Neuron (in vitro differentiated cells): ENCODE results near the gene VPS8.

ENCODE experiments used
- H2AFZ ChIP-seq: one replicate; pipeline ENCODE4 v1.6.1; 2013; ENCODE audit warnings: low read depth, mild to moderate bottlenecking, inconsistent platforms, low read length, moderate library complexity
- H3K27me3 ChIP-seq: one replicate; pipeline ENCODE4 v1.6.1; 2013; ENCODE audit warnings: low read length; ENCODE audit not compliant: insufficient read depth
- H3K36me3 ChIP-seq: one replicate; pipeline ENCODE4 v1.6.1; 2013; ENCODE audit warnings: low read length; ENCODE audit not compliant: insufficient read depth
- H3K4me1 ChIP-seq: one replicate; pipeline ENCODE4 v1.6.1; 2013; ENCODE audit warnings: low read length; ENCODE audit not compliant: insufficient read depth
- H3K4me3 ChIP-seq: 2 replicates; pipeline ENCODE4 v1.5.1; 2013; ENCODE audit warnings: mild to moderate bottlenecking, low read length, moderate library complexity
- H3K9me3 ChIP-seq: one replicate; pipeline ENCODE4 v1.6.1; 2013; ENCODE audit warnings: low read length

Gene VPS8

GRCh38 chr3:185075547-185075946 lies 263.6 kb downstream of the VPS8 start:
- H3K4me1 ChIP-seq = no peaks in the 10 kb centered on the region
- no peaks in the 10 kb centered on the region for H3K27me3 ChIP-seq
- no peaks in the 10 kb centered on the region for H3K36me3 ChIP-seq
- no peak overlapping the region for H3K4me3 ChIP-seq
- H2AFZ ChIP-seq = no peak overlapping the region
- H3K9me3 ChIP-seq = no peaks in the 10 kb centered on the region

GRCh38 chr3:185076219-185076618 lies 264.3 kb downstream of the VPS8 start:
- no peaks in the 10 kb centered on the region for H3K27me3 ChIP-seq
- no peaks in the 10 kb centered on the region for H3K4me1 ChIP-seq
- no peak overlapping the region for H3K4me3 ChIP-seq
- no peaks in the 10 kb centered on the region for H3K36me3 ChIP-seq
- no peaks in the 10 kb centered on the region for H3K9me3 ChIP-seq
- H2AFZ ChIP-seq = no peak overlapping the region

GRCh38 chr3:185079625-185080024 lies 267.7 kb downstream of the VPS8 start:
- H2AFZ ChIP-seq = no peak overlapping the region
- H3K4me1 ChIP-seq = no peaks in the 10 kb centered on the region
- H3K9me3 ChIP-seq = no peaks in the 10 kb centered on the region
- no peaks in the 10 kb centered on the region for H3K36me3 ChIP-seq
- no peak overlapping the region for H3K4me3 ChIP-seq
- H3K27me3 ChIP-seq = no peaks in the 10 kb centered on the region

- no peak overlapping the region for H2AFZ ChIP-seq
- no peaks in the 10 kb centered on the region for H3K4me1 ChIP-seq
- H3K9me3 ChIP-seq = no peaks in the 10 kb centered on the region
- H3K4me3 ChIP-seq = no peak overlapping the region
- no peaks in the 10 kb centered on the region for H3K36me3 ChIP-seq
- H3K27me3 ChIP-seq = no peaks in the 10 kb centered on the region
These were observed 269.6 kb downstream of the VPS8 start for GRCh38 chr3:185081521-185081920.

GRCh38 chr3:185082149-185082548 lies 270.2 kb downstream of the VPS8 start:
- H3K4me3 ChIP-seq = no peak overlapping the region
- no peaks in the 10 kb centered on the region for H3K9me3 ChIP-seq
- H2AFZ ChIP-seq = no peak overlapping the region

GRCh38 chr3:185082829-185083228 lies 270.9 kb downstream of the VPS8 start:
- no peaks in the 10 kb centered on the region for H3K9me3 ChIP-seq
- H3K4me3 ChIP-seq = no peak overlapping the region
- no peaks in the 10 kb centered on the region for H3K27me3 ChIP-seq

More at GRCh38 chr3:185082149-185082548, 270.2 kb downstream of the VPS8 start:
- Histone ChIP-seq H3K36me3 (no peaks in the 10 kb centered on the region), H3K27me3 (no peaks in the 10 kb centered on the region), H3K4me1 (no peaks in the 10 kb centered on the region)

GRCh38 chr3:185084402-185084801 lies 272.4 kb downstream of the VPS8 start:
- Histone ChIP-seq H2AFZ (no peak overlapping the region), H3K4me1 (no peaks in the 10 kb centered on the region), H3K4me3 (no peak overlapping the region), H3K36me3 (no peaks in the 10 kb centered on the region), H3K27me3 (no peaks in the 10 kb centered on the region), H3K9me3 (no peaks in the 10 kb centered on the region)

More at GRCh38 chr3:185082829-185083228, 270.9 kb downstream of the VPS8 start:
- Histone ChIP-seq H2AFZ (no peak overlapping the region), H3K36me3 (no peaks in the 10 kb centered on the region), H3K4me1 (no peaks in the 10 kb centered on the region)

GRCh38 chr3:185084901-185085300 lies 272.9 kb downstream of the VPS8 start:
- H3K27me3 ChIP-seq = no peaks in the 10 kb centered on the region
- no peak overlapping the region for H2AFZ ChIP-seq
- H3K9me3 ChIP-seq = no peaks in the 10 kb centered on the region
- no peak overlapping the region for H3K4me3 ChIP-seq
- H3K36me3 ChIP-seq = no peaks in the 10 kb centered on the region
- H3K4me1 ChIP-seq = no peaks in the 10 kb centered on the region

GRCh38 chr3:185087419-185087818 lies 275.5 kb downstream of the VPS8 start:
- H3K4me3 ChIP-seq = no peak overlapping the region
- no peak overlapping the region for H2AFZ ChIP-seq
- H3K27me3 ChIP-seq = no peaks in the 10 kb centered on the region
- no peaks in the 10 kb centered on the region for H3K4me1 ChIP-seq
- H3K36me3 ChIP-seq = no peaks in the 10 kb centered on the region
- no peaks in the 10 kb centered on the region for H3K9me3 ChIP-seq

GRCh38 chr3:185089343-185089742 lies 277.4 kb downstream of the VPS8 start:
- Histone ChIP-seq H3K36me3 (no peaks in the 10 kb centered on the region), H3K9me3 (no peaks in the 10 kb centered on the region), H3K4me1 (no peaks in the 10 kb centered on the region), H2AFZ (no peak overlapping the region), H3K4me3 (no peak overlapping the region), H3K27me3 (no peaks in the 10 kb centered on the region)

GRCh38 chr3:185089751-185090150 lies 277.8 kb downstream of the VPS8 start:
- Histone ChIP-seq H3K4me3 (no peak overlapping the region), H2AFZ (no peak overlapping the region), H3K4me1 (no peaks in the 10 kb centered on the region), H3K27me3 (no peaks in the 10 kb centered on the region), H3K36me3 (no peaks in the 10 kb centered on the region), H3K9me3 (no peaks in the 10 kb centered on the region)

- Histone ChIP-seq H3K4me1 (no peaks in the 10 kb centered on the region), H3K4me3 (no peak overlapping the region), H3K9me3 (no peaks in the 10 kb centered on the region)
These were observed 278.8 kb downstream of the VPS8 start for GRCh38 chr3:185090811-185091210.

GRCh38 chr3:185093116-185093515 lies 281.1 kb downstream of the VPS8 start:
- no peaks in the 10 kb centered on the region for H3K27me3 ChIP-seq
- no peaks in the 10 kb centered on the region for H3K9me3 ChIP-seq
- H3K36me3 ChIP-seq = no peaks in the 10 kb centered on the region
- H2AFZ ChIP-seq = no peak overlapping the region
- no peaks in the 10 kb centered on the region for H3K4me1 ChIP-seq
- H3K4me3 ChIP-seq = no peak overlapping the region

More at GRCh38 chr3:185090811-185091210, 278.8 kb downstream of the VPS8 start:
- no peaks in the 10 kb centered on the region for H3K27me3 ChIP-seq
- no peak overlapping the region for H2AFZ ChIP-seq
- no peaks in the 10 kb centered on the region for H3K36me3 ChIP-seq

GRCh38 chr3:185094697-185095096 lies 282.7 kb downstream of the VPS8 start:
- H3K27me3 ChIP-seq = no peaks in the 10 kb centered on the region
- no peak overlapping the region for H2AFZ ChIP-seq
- no peaks in the 10 kb centered on the region for H3K9me3 ChIP-seq
- H3K4me3 ChIP-seq = no peak overlapping the region
- H3K4me1 ChIP-seq = no peaks in the 10 kb centered on the region
- no peaks in the 10 kb centered on the region for H3K36me3 ChIP-seq
